ENCODE results near the gene VTN. TPM values are rescaled to one million over a fixed set of nuclear protein-coding genes. Genes with fewer than 3 reads are reported as not detected.

Gene VTN
- total RNA-seq, 2 experiments from 2014 or later, result 0.16 to 0.17 TPM

DNA sequence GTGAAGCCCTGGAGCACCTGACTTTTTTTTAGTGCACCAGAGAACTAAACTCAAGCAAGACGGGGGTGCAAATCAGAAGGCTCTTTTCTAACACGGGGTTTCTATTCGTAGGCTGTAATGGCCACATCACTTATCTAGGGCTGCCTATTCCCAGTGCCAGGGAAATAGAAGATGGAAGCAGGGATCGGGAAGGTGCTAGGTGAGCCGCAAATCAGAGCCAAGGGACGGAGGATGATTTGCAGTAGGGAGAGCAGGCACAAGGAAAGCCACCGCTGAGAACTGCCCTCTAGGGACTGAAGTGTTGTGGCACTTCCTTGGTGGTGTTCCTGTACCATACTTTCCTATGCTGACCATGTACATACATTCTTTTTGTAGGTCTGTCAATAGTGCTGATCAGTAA is 43.7 kb upstream of the VTN start:
- DNase-seq, result no peak
- CTCF ChIA-PET, result no interaction called here
- Histone ChIP-seq H3K4me1 (ENCODE audit: insufficient read depth, low read length) (peaks cover 7% of the 10 kb centered on the region), H3K27me3 (ENCODE audit: control insufficient read depth in 1 of 2, insufficient read depth in 2 of 2, low read length in 2 of 2) (no peaks in the 10 kb centered on the region), H3K9me3 (ENCODE audit: control insufficient read depth in 1 of 2, insufficient read depth in 1 of 2, low read length in 2 of 2) (no peaks in the 10 kb centered on the region), H3K4me3 (ENCODE audit: low read length) (no peak overlapping the region), H3K27ac (ENCODE audit: low read depth in 1 of 2, low read length in 2 of 2) (no peak overlapping the region), H3K36me3 (ENCODE audit: insufficient read depth, low read length) (no peaks in the 10 kb centered on the region)
- Mint-ChIP-seq H3K9me3 (no peaks in the 10 kb centered on the region), H3K27ac (no peak overlapping the region), H3K36me3 (ENCODE audit: low read depth) (no peaks in the 10 kb centered on the region), H3K4me3 (no peak overlapping the region), H3K4me1 (ENCODE audit: low read depth) (peaks cover 7% of the 10 kb centered on the region), H3K27me3 (peaks cover 37% of the 10 kb centered on the region)
- no peak for ATAC-seq (ENCODE audit: poor library complexity)
- intact Hi-C loops (cut with DNase I, micrococcal nuclease), result no loop called here
- TF ChIP-seq CTCF (IDR thresholded peaks at IDR 0.05), result no peak
- POLR2A ChIA-PET, result no interaction called here

DNA sequence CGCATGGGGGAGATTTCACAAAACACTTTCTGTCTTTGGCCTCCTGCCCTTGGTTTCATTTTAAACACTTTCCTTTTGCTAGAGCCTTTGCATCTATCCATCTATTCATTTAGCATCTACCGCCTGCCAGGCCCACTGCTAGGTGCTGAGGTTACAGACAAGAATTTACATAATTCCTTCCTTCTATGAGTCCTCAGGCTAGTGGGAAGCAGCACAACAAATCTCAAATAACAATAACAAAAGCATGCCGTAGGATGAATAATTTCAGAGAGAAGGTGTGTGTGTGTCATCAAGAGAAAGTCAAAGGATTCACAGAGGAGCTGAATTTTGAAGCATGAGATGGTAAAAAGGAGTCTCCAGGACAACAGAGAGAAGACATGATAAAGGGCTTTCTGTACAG is 42.0 kb upstream of the VTN start:
- H3K4me3 Mint-ChIP-seq, result no peak overlapping the region
- intact Hi-C loops (cut with DNase I, micrococcal nuclease), result no loop called here
- DNase-seq (no peak), ATAC-seq (ENCODE audit: poor library complexity) (no peak)
- H3K36me3 ChIP-seq (ENCODE audit: insufficient read depth, low read length), result no peaks in the 10 kb centered on the region
- peaks cover 0 to 5% of the 10 kb centered on the region in 2 experiments for H3K27me3 ChIP-seq (ENCODE audit: control insufficient read depth in 1 of 2, insufficient read depth in 2 of 2, low read length in 2 of 2)
- no peak overlapping the region for H3K4me3 ChIP-seq (ENCODE audit: low read length)
- H3K27ac Mint-ChIP-seq, result no peak overlapping the region
- peaks cover 54% of the 10 kb centered on the region for H3K27me3 Mint-ChIP-seq
- ChIA-PET POLR2A (no interaction called here), CTCF (no interaction called here)
- H3K9me3 ChIP-seq (ENCODE audit: control insufficient read depth in 1 of 2, insufficient read depth in 1 of 2, low read length in 2 of 2), result no peaks in the 10 kb centered on the region
- no peaks in the 10 kb centered on the region for H3K36me3 Mint-ChIP-seq (ENCODE audit: low read depth)
- H3K9me3 Mint-ChIP-seq, result no peaks in the 10 kb centered on the region
- peaks cover 7% of the 10 kb centered on the region for H3K4me1 Mint-ChIP-seq (ENCODE audit: low read depth)
- no peak overlapping the region for H3K27ac ChIP-seq (ENCODE audit: low read depth in 1 of 2, low read length in 2 of 2)
- TF ChIP-seq CTCF (IDR thresholded peaks at IDR 0.05), result no peak
- H3K4me1 ChIP-seq (ENCODE audit: insufficient read depth, low read length), result peaks cover 7% of the 10 kb centered on the region

DNA sequence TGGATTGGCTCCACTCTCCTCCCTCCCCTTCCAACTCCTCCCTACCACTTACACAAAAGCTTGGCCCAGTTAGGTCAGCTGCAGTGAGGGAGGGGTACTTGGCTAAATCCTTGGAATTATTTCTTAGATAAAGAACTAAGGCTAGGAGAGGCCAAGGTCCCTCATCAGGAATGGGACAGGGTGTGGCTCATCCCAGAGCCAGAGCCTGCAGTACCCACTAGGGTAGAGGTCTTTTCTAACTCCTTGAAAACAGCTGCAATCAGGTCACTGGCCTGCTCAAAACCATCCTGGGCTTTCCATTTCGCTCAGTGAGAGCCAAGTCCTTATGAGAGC is 37.8 kb upstream of the VTN start:
- peaks cover 5 to 8% of the 10 kb centered on the region in 2 experiments for H3K27me3 ChIP-seq (ENCODE audit: control insufficient read depth in 1 of 2, insufficient read depth in 2 of 2, low read length in 2 of 2)
- Mint-ChIP-seq H3K36me3 (ENCODE audit: low read depth) (no peaks in the 10 kb centered on the region), H3K4me1 (ENCODE audit: low read depth) (peaks cover 5% of the 10 kb centered on the region), H3K27me3 (peaks cover 32% of the 10 kb centered on the region), H3K4me3 (peak overlapping the region; percentile 45), H3K9me3 (no peaks in the 10 kb centered on the region), H3K27ac (no peak overlapping the region)
- no peak for ATAC-seq (ENCODE audit: poor library complexity)
- H3K9me3 ChIP-seq (ENCODE audit: control insufficient read depth in 1 of 2, insufficient read depth in 1 of 2, low read length in 2 of 2), result no peaks in the 10 kb centered on the region
- no peak for TF ChIP-seq CTCF (IDR thresholded peaks at IDR 0.05)
- H3K27ac ChIP-seq (ENCODE audit: low read depth in 1 of 2, low read length in 2 of 2), result no peak overlapping the region
- no peaks in the 10 kb centered on the region for H3K36me3 ChIP-seq (ENCODE audit: insufficient read depth, low read length)
- POLR2A ChIA-PET, result no interaction called here
- peaks cover 23% of the 10 kb centered on the region for H3K4me1 ChIP-seq (ENCODE audit: insufficient read depth, low read length)
- CTCF ChIA-PET, result interaction anchor here (4.4 kb wide), 1 partner anchor 9 kb away, joined by 14 read pairs; no protein-coding TSS in a partner anchor
- intact Hi-C loops (cut with DNase I, micrococcal nuclease), result no loop called here
- no peak for DNase-seq
- H3K4me3 ChIP-seq (ENCODE audit: low read length), result no peak overlapping the region

Measured in CD4-positive, alpha-beta T cell (primary cell).